GM12873 (cell line): ENCODE measurements around the gene FAM89A.

Experiments used
- TF ChIP-seq, protein P1 (sequence below): IDR thresholded peaks from 2 replicates; pipeline ENCODE4 v1.5.1; 2012; ENCODE audit warnings: low read depth, mild to moderate bottlenecking, moderate library complexity, low read length, control low read depth; ENCODE audit not compliant: insufficient read depth; ENCODE audit errors: missing control alignments

The FAM89A gene

DNA sequence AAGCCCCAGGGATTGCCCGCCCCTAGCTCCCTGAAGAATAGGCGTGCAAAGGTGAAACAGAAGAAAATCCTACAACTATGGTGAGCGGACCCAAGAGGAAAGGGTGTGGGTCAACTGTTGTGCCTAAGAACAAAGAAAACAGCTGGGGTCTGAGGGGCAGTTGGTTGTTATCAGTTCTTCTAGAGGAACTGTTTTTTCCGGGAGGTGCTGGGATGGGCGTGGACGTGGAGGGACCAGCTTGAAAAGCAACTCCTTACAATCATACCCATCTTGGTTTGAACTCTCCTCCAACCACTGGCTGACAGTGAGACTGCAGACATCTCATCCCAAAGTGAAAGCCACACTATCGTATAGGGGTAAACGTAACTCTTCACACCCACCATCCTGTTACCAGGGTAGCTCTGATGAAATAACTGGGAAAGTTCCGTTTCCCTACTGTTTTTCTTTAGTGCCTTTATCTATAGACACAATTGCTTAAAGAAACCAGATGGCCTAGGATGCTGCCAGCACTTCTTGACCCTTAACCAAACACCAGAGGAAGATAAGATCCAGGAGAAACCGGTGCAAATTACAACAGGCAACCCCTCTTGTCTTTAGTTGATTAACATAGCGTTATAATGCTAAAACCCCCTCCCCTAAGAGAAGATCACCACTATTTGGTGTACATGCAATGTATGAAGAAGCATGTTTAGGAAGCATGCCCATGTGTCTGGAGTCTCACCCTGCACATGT is 25.6 kb upstream of the FAM89A start:
- TF ChIP-seq, protein P1, sequence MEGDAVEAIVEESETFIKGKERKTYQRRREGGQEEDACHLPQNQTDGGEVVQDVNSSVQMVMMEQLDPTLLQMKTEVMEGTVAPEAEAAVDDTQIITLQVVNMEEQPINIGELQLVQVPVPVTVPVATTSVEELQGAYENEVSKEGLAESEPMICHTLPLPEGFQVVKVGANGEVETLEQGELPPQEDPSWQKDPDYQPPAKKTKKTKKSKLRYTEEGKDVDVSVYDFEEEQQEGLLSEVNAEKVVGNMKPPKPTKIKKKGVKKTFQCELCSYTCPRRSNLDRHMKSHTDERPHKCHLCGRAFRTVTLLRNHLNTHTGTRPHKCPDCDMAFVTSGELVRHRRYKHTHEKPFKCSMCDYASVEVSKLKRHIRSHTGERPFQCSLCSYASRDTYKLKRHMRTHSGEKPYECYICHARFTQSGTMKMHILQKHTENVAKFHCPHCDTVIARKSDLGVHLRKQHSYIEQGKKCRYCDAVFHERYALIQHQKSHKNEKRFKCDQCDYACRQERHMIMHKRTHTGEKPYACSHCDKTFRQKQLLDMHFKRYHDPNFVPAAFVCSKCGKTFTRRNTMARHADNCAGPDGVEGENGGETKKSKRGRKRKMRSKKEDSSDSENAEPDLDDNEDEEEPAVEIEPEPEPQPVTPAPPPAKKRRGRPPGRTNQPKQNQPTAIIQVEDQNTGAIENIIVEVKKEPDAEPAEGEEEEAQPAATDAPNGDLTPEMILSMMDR = no peak

DNA sequence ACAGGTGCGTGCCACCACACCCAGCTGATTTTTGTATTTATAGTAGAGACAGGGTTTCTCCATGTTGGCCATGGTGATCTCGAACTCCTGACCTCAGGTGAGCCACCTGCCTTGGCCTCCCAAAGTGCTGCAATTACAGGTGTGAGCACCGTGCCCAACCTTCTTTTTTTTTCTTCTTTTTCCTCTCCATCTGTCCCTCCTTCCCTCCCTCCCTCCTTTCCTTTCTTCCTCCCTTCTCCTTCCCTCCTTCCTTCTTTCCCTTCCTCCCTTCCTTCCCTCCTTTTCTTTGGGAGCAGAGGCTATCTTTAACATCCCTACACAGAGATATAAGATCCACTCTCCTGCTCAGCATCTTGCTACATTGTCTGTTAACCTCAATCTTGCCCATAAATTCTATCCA is 24.4 kb upstream of the FAM89A start:
- TF ChIP-seq, protein P1 = no peak

DNA sequence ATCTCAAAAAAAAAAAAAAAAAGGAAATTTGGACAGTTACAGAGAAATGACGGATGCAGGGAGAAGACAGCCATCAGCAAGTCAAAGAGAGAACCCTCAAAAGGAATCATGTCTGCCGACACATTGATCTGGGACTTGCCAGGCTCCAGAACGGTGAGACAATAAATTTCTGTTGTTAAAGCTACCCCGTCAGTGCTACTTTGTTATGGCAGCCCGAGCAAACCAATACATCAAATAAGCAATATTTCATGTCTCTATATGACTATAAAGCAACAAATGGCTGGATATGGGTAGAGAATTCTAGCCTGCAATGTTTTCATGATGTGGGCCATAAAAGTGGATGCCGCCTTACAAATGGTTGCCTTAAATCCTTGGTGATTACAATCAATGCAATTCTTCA is 23.3 kb upstream of the FAM89A start:
- TF ChIP-seq, protein P1 = no peak

DNA sequence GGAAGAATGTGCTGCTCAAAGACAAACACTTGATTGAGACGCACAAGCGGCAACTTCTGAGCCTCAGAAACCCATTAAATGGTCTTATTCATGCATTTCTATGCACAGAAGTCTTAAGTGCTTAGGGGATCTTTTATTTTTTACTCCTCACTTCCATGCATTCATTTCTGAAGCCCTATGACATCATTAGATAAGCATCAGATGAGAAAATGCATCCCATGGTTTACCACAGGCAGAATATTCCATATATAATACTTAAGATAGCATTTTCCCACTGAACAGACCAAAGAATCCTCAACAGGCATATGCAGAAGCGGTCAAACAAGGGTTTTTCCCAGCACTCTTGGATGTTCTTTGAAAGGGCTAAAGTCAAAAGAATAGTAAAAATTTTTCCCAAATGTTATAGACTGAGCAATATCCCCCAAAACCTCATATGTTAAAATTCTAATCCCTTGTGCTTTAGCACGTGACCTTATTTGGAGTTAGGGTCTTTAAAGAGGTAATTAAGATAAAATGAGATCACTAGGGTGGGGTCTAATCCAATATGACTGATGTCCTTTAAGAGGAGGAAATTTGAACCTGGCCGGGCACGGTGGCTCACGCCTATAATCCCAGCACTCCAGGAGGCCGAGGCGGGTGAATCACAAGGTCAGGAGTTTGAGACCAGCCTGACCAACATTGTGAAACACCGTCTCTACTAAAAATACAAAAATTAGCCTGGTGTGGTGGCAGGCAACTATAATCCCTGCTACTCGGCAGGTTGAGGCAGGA is 22.6 kb upstream of the FAM89A start:
- TF ChIP-seq, protein P1 = no peak

DNA sequence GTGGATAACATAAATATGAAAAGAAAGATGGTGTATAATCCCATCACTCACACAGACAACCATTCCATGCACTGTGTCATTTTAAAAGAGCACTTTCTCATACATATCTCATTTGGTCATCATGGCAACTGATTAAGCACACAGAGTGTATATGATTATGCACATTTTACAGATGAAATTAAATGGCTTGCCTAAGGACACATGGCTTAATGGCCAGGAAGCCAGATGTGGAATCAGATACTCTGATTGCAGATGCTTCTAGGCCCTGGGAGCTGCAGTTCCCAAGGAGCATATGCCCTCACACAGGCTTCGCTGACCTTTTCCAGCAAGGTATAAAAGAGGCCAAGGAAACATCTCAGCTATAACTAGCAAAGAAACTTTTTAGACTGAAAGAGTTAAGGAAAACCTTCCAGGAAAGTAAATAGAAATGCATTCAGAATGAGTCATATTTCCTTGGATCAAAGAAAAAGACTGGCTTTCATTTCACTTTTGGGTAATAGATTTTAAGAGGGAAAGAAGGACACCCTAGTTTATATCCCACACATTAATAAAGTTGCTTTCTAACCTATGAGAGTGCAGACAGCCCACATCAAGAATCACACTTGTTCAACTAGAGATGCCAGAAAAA is 19.6 kb upstream of the FAM89A start:
- TF ChIP-seq, protein P1 = no peak

DNA sequence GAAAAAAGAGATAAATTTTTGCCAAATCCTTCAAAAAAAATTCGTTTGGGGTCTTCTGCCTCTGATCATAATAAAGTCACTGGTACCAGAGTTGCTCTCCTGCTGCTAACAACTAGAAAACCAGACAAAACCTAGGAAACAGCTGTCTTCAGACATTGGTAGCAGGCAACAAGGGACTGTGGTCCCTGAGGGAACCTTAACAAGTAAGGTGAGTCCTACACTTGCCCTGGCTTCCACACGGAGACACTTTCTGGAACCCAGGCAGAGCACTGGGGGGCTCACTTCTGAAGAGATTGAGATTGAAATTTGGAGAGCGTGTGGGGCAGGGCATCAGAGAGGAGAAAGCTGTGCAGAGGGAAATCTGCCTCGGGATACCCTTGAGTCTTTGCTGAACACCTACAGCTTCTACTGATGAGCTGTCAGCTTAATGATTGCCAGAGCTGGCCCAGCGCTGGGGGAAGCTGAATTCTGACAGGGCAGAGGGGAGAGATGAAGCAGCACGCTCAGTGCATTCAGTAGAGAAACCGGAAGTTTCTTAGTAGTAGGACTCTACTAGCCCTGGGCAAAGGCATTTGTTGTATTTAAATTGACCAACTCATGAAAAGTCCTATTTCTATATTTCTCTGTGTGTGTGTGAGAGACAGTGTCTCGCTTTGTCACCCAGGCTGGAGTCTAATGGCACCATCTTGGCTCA is 18.5 kb upstream of the FAM89A start:
- TF ChIP-seq, protein P1 = no peak

DNA sequence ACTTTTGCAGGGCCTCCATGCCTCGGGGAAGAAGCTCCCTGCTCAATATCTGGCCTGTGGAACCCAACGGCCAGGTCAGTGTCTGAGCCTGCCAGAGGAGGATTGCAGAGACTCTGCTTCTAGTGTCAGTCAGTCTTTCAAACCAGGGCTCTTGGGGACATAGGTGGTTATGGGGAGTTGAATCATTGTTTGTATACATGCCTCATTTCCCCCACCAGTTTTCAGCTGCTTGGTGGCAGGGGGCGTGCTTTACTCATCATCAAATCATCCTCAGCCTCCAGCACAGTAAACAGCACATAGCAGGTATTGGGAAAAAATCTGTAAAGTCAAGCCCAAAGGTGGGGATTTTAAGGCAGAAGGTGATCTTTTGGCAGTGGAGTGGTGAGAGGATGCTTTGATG is 17.4 kb upstream of the FAM89A start:
- TF ChIP-seq, protein P1 = no peak
